GM15510 (cell line): ENCODE measurements around the gene ALDH7A1.

Experiments
- POLR2A ChIP-seq: IDR thresholded peaks from 3 replicates; pipeline ENCODE4 v1.6.1; 2011; ENCODE audit warnings: borderline replicate concordance; ENCODE audit not compliant: insufficient read length; ENCODE audit errors: extremely low read depth

The ALDH7A1 gene

GRCh38 chr5:126501448-126501847 lies 93.6 kb downstream of the ALDH7A1 start:
- no peak for TF ChIP-seq POLR2A

GRCh38 chr5:126499853-126500342 lies 95.1 kb downstream of the ALDH7A1 start:
- no peak for TF ChIP-seq POLR2A

GRCh38 chr5:126499278-126499677 lies 95.7 kb downstream of the ALDH7A1 start:
- TF ChIP-seq POLR2A, result no peak

- TF ChIP-seq POLR2A, result no peak
These were observed 97.5 kb downstream of the ALDH7A1 start for GRCh38 chr5:126497506-126497905.

GRCh38 chr5:126494393-126494792 lies 100.6 kb downstream of the ALDH7A1 start:
- no peak for TF ChIP-seq POLR2A

- TF ChIP-seq POLR2A, result no peak
These were observed 102.1 kb downstream of the ALDH7A1 start for GRCh38 chr5:126492939-126493338.

GRCh38 chr5:126490167-126490940 lies 104.7 kb downstream of the ALDH7A1 start:
- no peak for TF ChIP-seq POLR2A

- no peak for TF ChIP-seq POLR2A
These were observed 106.5 kb downstream of the ALDH7A1 start for GRCh38 chr5:126488443-126489065.

GRCh38 chr5:126487596-126487995 lies 107.4 kb downstream of the ALDH7A1 start:
- no peak for TF ChIP-seq POLR2A

- no peak for TF ChIP-seq POLR2A
These were observed 108.7 kb downstream of the ALDH7A1 start for GRCh38 chr5:126486332-126486731.

GRCh38 chr5:126484253-126484652 lies 110.8 kb downstream of the ALDH7A1 start:
- TF ChIP-seq POLR2A, result no peak

GRCh38 chr5:126483156-126483555 lies 111.9 kb downstream of the ALDH7A1 start:
- TF ChIP-seq POLR2A, result no peak

- TF ChIP-seq POLR2A, result no peak
These were observed 112.4 kb downstream of the ALDH7A1 start for GRCh38 chr5:126482591-126482990.

- TF ChIP-seq POLR2A, result no peak
These were observed 113.8 kb downstream of the ALDH7A1 start for GRCh38 chr5:126481243-126481642.
